HepG2 (cell line): ENCODE data around the gene NSUN3. TPM values are rescaled to one million over a fixed set of nuclear protein-coding genes. Genes with fewer than 3 reads are reported as not detected.

ENCODE experiments used
- ATAC-seq: fragments of 200-7000 bp; cut with Tn5 transposase; 3 replicates; pipeline ENCODE4 v1.9.1; 2020; ENCODE audit warnings: mild to moderate bottlenecking, moderate library complexity
- BruUV-seq: library from RNA; stranded (reverse); fragments of 400-500 nt; replicated peaks from 2 replicates; lab custom pipeline; 2021; lab: Mats Ljungman, UMichigan
- CTCF ChIA-PET: fragments of 300-600 bp; formaldehyde crosslinking; extraction: SDS; loops from one replicate; lab custom pipeline; 2021; ENCODE audit warnings: low total read pairs, inconsistent platforms, low intra/inter-chr PET ratio; lab: Yijun Ruan, JAX
- POLR2A ChIA-PET: fragments of 350-600 bp; sonication (Branson Sonifier 250); formaldehyde crosslinking; loops from one replicate; lab custom pipeline; 2020; ENCODE audit warnings: antibody characterized with exemption, inconsistent platforms; lab: Yijun Ruan, JAX
- DNase-seq: peaks from one replicate; pipeline ENCODE4 v3.0.0-alpha.2; 2015; ENCODE audit warnings: low spot score
- FAIRE-seq: peaks from 3 replicates; lab custom pipeline; 2011; peaks lifted over from hg19 to GRCh38; lab: Jason Lieb, UNC
- H2AFZ ChIP-seq: one replicate; pipeline ENCODE4 v1.6.1; 2011; ENCODE audit warnings: low read length, inconsistent platforms
- H3K27ac ChIP-seq: fragments of 300-600 bp; 3 replicates; pipeline ENCODE4 v1.8.0; 2011; ENCODE audit warnings: mixed run types, mild to moderate bottlenecking, mixed read lengths, low read length, inconsistent platforms; ENCODE audit not compliant: insufficient read depth; ENCODE audit errors: extremely low read length
- H3K27me3 ChIP-seq, 2 experiments: fragments of 200-600 bp in 1 of 2; 2 replicates in 1 of 2; 3 replicates in 1 of 2; pipeline versions ENCODE4 v1.6.0 to v1.8.0; 2011; ENCODE audit warnings: low read length in 2 of 2, mild to moderate bottlenecking in 2 of 2, moderate library complexity in 2 of 2, inconsistent platforms in 1 of 2; ENCODE audit not compliant: insufficient read depth in 2 of 2, control insufficient read depth in 1 of 2
- H3K36me3 ChIP-seq, 2 experiments: fragments of 200-600 bp in 1 of 2; replicated peaks in 1 of 2; 2 replicates in 1 of 2; 3 replicates in 1 of 2; pipeline versions ENCODE4 v1.5.1 to v1.8.0; 2011; ENCODE audit warnings: low read length in 2 of 2, inconsistent platforms in 1 of 2; ENCODE audit not compliant: insufficient read depth in 2 of 2, control insufficient read depth in 1 of 2
- H3K4me1 ChIP-seq: 2 replicates; pipeline ENCODE4 v1.5.1; 2012; ENCODE audit warnings: low read length, inconsistent platforms; ENCODE audit not compliant: insufficient read depth
- H3K4me2 ChIP-seq: 2 replicates; pipeline ENCODE4 v1.6.0; 2011; ENCODE audit warnings: low read depth, low read length, inconsistent platforms
- H3K4me3 ChIP-seq, 3 experiments: fragments of 200-600 bp in 1 of 3; sonication (generic), shearing (Covaris generic) in 1 of 3; replicated peaks in 1 of 3; 2 replicates each; pipeline ENCODE4 v1.5.1; 2011 to 2016; ENCODE audit warnings: low read length in 3 of 3, inconsistent platforms in 2 of 3, low read depth in 2 of 3, mild to moderate bottlenecking in 2 of 3, control low read depth in 1 of 3, mixed read lengths in 1 of 3; ENCODE audit not compliant: insufficient read depth in 1 of 3
- H3K79me2 ChIP-seq: one replicate; pipeline ENCODE4 v1.6.1; 2011; ENCODE audit warnings: low read length, inconsistent platforms; ENCODE audit not compliant: insufficient read depth
- H3K9ac ChIP-seq: 2 replicates; pipeline ENCODE4 v1.6.0; 2011; ENCODE audit warnings: mild to moderate bottlenecking, low read depth, low read length, inconsistent platforms; ENCODE audit not compliant: insufficient read depth
- H3K9me3 ChIP-seq: 2 replicates; pipeline ENCODE4 v1.5.1; 2012; ENCODE audit warnings: mild to moderate bottlenecking, low read length
- H4K20me1 ChIP-seq: 2 replicates; pipeline ENCODE4 v1.6.0; 2011; ENCODE audit warnings: inconsistent platforms, mild to moderate bottlenecking, low read length, moderate library complexity; ENCODE audit not compliant: insufficient read depth
- CREBL2 ChIP-seq: sonication (generic); formaldehyde crosslinking; IDR thresholded peaks from 2 replicates; pipeline ENCODE4 v1.8.1; 2023; ENCODE audit warnings: missing genetic modification reagents, mild to moderate bottlenecking, borderline replicate concordance
- ELF4 ChIP-seq: sonication (generic); formaldehyde crosslinking; IDR thresholded peaks from 2 replicates; pipeline ENCODE4 v1.5.0; 2020; ENCODE audit warnings: missing genetic modification reagents, mild to moderate bottlenecking, moderate library complexity, borderline replicate concordance
- HMGXB3 ChIP-seq: sonication (generic); formaldehyde crosslinking; IDR thresholded peaks from 2 replicates; pipeline ENCODE4 v1.4.0; 2020; ENCODE audit warnings: missing genetic modification reagents, borderline replicate concordance
- NR3C1 ChIP-seq: sonication (generic); formaldehyde crosslinking; IDR thresholded peaks from 2 replicates; pipeline ENCODE4 v1.4.0; 2020; ENCODE audit warnings: missing genetic modification reagents
- RARA ChIP-seq: IDR thresholded peaks from 2 replicates; pipeline ENCODE4 v1.6.1; 2016; ENCODE audit warnings: missing genetic modification reagents, missing compliant biosample characterization
- TOE1 ChIP-seq: sonication (generic); formaldehyde crosslinking; IDR thresholded peaks from 2 replicates; pipeline ENCODE4 v1.4.0; 2020; ENCODE audit warnings: mild to moderate bottlenecking, missing genetic modification reagents
- XRCC5 ChIP-seq: fragments of 200-400 bp; formaldehyde crosslinking; optimal IDR thresholded peaks from 2 replicates; pipeline ENCODE3; 2017; ENCODE audit warnings: mild to moderate bottlenecking, low read length
- ZFYVE20 ChIP-seq: sonication (generic); formaldehyde crosslinking; IDR thresholded peaks from 2 replicates; pipeline ENCODE4 v1.8.0; 2023; ENCODE audit warnings: low read depth, mild to moderate bottlenecking, moderate library complexity, missing genetic modification reagents, borderline replicate concordance
- ZNF275 ChIP-seq: sonication (generic); formaldehyde crosslinking; IDR thresholded peaks from 2 replicates; pipeline ENCODE4 v1.8.0; 2022; ENCODE audit warnings: missing genetic modification reagents, mild to moderate bottlenecking, inconsistent platforms, borderline replicate concordance
- ZNF3 ChIP-seq: IDR thresholded peaks from 2 replicates; pipeline ENCODE4 v1.7.0; 2017; ENCODE audit warnings: inconsistent platforms
- ZNF572 ChIP-seq: sonication (generic); formaldehyde crosslinking; IDR thresholded peaks from 2 replicates; pipeline ENCODE4 v1.5.1; 2020; ENCODE audit warnings: mild to moderate bottlenecking, missing genetic modification reagents
- ZNF616 ChIP-seq: sonication (generic); formaldehyde crosslinking; IDR thresholded peaks from 2 replicates; pipeline ENCODE4 v1.5.0; 2020; ENCODE audit warnings: low read depth, mild to moderate bottlenecking, missing genetic modification reagents
- ZNF703 ChIP-seq: sonication (generic); formaldehyde crosslinking; IDR thresholded peaks from 2 replicates; pipeline ENCODE4 v1.5.1; 2020; ENCODE audit warnings: missing genetic modification reagents, mild to moderate bottlenecking, moderate library complexity, borderline replicate concordance
- ZNF724P ChIP-seq: sonication (generic); formaldehyde crosslinking; IDR thresholded peaks from 2 replicates; pipeline ENCODE4 v1.8.0; 2022; ENCODE audit warnings: missing genetic modification reagents, borderline replicate concordance
- ZNF841 ChIP-seq: sonication (generic); formaldehyde crosslinking; IDR thresholded peaks from 2 replicates; pipeline ENCODE4 v1.8.1; 2023; ENCODE audit warnings: missing genetic modification reagents, borderline replicate concordance
- WGBS: methylation state at CpG from one replicate; pipeline ENCODE4 v1.1.6; 2017; ENCODE audit warnings: low lambda C conversion rate; 5-methylcytosine and 5-hydroxymethylcytosine counted together
- in situ Hi-C: cut with HindIII; loops from 2 replicates; pipeline ENCODE4 v1.10.0; 2017; ENCODE audit warnings: low pct_unique_long_range_greater_than_20kb; ENCODE audit not compliant: extremely low pct_ligation_motif_present
- intact Hi-C: fragments of 100-400 bp; cut with micrococcal nuclease; formaldehyde crosslinking; loops from one replicate; pipeline ENCODE4 v1.10.0; 2022; ENCODE audit not compliant: unreplicated experiment
- polyA plus RNA-seq, 8 experiments: library from polyadenylated mRNA; depleted of rRNA in 3 of 8; stranded (reverse) in 7 of 8; unstranded in 1 of 8; fragments of >200 nt; fragmentation: Illumina TruSeq in 4 of 8; extraction: Trizol in 4 of 8; gene quantifications; 2 replicates each; pipeline versions ENCODE4 v1.2.1 to v1.2.3, GENCODE V29; 2011 to 2016; ENCODE audit warnings: low read depth in 4 of 8, missing spikeins in 1 of 8, mixed read lengths in 1 of 8; ENCODE audit not compliant: insufficient read depth in 1 of 8
- total RNA-seq, 5 experiments: library from RNA; depleted of rRNA; stranded (reverse); fragments of >200 nt; fragmentation: Illumina TruSeq; extraction: Trizol; gene quantifications; 2 replicates each; pipeline ENCODE4 v1.2.3, GENCODE V29; 2016; ENCODE audit warnings: low read depth in 1 of 5
- TF ChIP-seq, protein P1 (sequence below): sonication (generic); formaldehyde crosslinking; IDR thresholded peaks from 2 replicates; pipeline ENCODE4 v1.5.0; 2020; ENCODE audit warnings: mild to moderate bottlenecking, missing genetic modification reagents, borderline replicate concordance

NSUN3 gene
- total and polyA plus RNA-seq, 2 of the 13 experiments (the other 11 are each of a cell fraction or from before 2014, with no cell fraction given): 3.2 to 10.6 TPM

- TF ChIP-seq ZNF275 (no peak), TOE1 (CRISPR knock-in tag) (no peak), CREBL2 (CRISPR knock-in tag) (no peak), ELF4 (CRISPR knock-in tag) (no peak), RARA (no peak), ZNF3 (CRISPR knock-in tag) (no peak), NR3C1 (CRISPR knock-in tag) (no peak)
- TF ChIP-seq, protein P1, sequence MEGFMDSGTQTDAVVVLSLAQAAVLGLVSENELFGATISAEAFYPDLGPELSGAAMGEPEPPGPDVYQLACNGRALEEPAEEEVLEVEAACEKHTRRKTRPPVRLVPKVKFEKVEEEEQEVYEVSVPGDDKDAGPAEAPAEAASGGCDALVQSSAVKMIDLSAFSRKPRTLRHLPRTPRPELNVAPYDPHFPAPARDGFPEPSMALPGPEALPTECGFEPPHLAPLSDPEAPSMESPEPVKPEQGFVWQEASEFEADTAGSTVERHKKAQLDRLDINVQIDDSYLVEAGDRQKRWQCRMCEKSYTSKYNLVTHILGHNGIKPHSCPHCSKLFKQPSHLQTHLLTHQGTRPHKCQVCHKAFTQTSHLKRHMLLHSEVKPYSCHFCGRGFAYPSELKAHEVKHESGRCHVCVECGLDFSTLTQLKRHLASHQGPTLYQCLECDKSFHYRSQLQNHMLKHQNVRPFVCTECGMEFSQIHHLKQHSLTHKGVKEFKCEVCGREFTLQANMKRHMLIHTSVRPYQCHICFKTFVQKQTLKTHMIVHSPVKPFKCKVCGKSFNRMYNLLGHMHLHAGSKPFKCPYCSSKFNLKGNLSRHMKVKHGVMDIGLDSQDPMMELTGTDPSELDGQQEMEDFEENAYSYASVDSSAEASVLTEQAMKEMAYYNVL: no peak
Observed at GRCh38 chr3:94171954-94172353, 109.1 kb downstream of the NSUN3 start (continued).

- CTCF ChIA-PET: no interaction called here
- TF ChIP-seq ZNF616 (CRISPR knock-in tag) (no peak), ZFYVE20 (CRISPR knock-in tag) (no peak), ZNF724P (no peak), ZNF572 (CRISPR knock-in tag) (no peak), HMGXB3 (no peak), ZNF841 (no peak), XRCC5 (no peak), ZNF703 (CRISPR knock-in tag) (no peak)
Observed at GRCh38 chr3:94172695-94173310, 109.9 kb downstream of the NSUN3 start.

More at GRCh38 chr3:94172695-94173310, 109.9 kb downstream of the NSUN3 start:
- WGBS: 1% methylated on average over 3 of the region's 3 CpGs
- POLR2A ChIA-PET: no interaction called here
- Histone ChIP-seq H3K27me3 (no peaks in the 10 kb centered on the region; a peak in 1 of 5 replicates), H3K27ac (no peak overlapping the region), H4K20me1 (no peaks in the 10 kb centered on the region), H3K4me1 (no peaks in the 10 kb centered on the region), H3K9ac (no peak overlapping the region), H3K36me3 (no peaks in the 10 kb centered on the region), H3K4me2 (no peak overlapping the region), H3K79me2 (no peaks in the 10 kb centered on the region), H3K9me3 (no peaks in the 10 kb centered on the region), H2AFZ (no peak overlapping the region), H3K4me3 (no peak overlapping the region)
- intact Hi-C loops (no loop called here), in situ Hi-C loops (no loop called here)
- FAIRE-seq (no peak), DNase-seq (no peak), ATAC-seq (no peak)
- no TSS peak for BruUV-seq
